T47D (cell line): Measurements from ENCODE around the gene TAF10.

Experiments
- DNase-seq, 2 experiments: peaks; one replicate each; pipeline versions ENCODE4 v3.0.0 to v3.0.0-alpha.2; 2011 to 2012; ENCODE audit warnings: low read depth in 1 of 2, low spot score in 1 of 2
- JUND ChIP-seq: IDR thresholded peaks from 2 replicates; pipeline ENCODE4 v1.6.1; 2012; ENCODE audit warnings: low read depth
- in situ Hi-C: cut with HindIII; loops from 2 replicates; pipeline ENCODE4 v1.10.0; 2016; ENCODE audit warnings: low sequenced_read_pairs, low pct_unique_long_range_greater_than_20kb

Gene TAF10

DNA sequence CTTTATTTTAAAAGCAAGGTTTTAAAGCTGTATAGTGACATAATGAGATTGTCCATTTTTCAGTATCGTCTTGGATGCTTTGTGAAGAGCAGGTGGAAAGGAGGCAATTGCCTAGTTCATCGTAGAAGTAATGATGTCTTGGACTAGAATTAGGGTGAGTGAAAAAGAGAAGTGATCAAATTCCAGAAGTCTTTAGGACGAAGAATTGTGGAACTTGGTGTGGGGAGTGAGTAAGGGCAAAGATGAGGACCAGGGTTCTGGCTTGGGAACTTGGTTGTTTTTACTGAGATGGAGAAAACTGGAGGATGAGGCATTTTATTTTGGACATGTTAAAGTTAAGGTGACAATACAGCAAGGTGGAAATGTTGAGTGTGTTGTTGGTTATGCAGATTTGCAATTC is 7.2 kb downstream of the TAF10 start:
- in situ Hi-C loops: no loop called here
- DNase-seq: no peak

DNA sequence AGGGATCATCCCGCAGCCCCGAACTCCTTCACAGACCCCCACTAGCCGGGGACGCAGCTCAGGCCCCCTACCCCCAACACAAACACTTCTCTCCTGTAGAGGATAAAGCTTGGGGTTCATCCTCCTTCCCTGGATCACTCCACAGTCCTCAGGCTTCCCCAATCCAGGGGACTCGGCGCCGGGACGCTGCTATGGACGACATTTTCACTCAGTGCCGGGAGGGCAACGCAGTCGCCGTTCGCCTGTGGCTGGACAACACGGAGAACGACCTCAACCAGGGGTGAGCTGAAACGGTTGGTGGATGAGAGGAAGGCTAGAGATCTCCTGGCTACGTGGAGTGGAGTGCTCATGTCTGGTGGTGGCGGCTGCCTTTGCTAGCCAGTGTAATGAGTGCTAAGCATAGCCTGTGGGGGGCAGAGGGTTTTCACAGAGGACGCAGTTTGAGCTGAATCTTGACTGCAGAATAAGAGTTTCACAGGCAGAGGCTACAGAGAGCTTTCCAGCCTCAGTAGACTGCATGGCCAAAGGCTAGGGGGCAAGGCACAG is 7.9 kb downstream of the TAF10 start:
- DNase-seq: peak in 1 of 2 experiments; percentile 56
- no peak for TF ChIP-seq JUND
- in situ Hi-C loops: no loop called here

More for the DNA sequence above, 7.2 kb downstream of the TAF10 start:
- no peak for TF ChIP-seq JUND

DNA sequence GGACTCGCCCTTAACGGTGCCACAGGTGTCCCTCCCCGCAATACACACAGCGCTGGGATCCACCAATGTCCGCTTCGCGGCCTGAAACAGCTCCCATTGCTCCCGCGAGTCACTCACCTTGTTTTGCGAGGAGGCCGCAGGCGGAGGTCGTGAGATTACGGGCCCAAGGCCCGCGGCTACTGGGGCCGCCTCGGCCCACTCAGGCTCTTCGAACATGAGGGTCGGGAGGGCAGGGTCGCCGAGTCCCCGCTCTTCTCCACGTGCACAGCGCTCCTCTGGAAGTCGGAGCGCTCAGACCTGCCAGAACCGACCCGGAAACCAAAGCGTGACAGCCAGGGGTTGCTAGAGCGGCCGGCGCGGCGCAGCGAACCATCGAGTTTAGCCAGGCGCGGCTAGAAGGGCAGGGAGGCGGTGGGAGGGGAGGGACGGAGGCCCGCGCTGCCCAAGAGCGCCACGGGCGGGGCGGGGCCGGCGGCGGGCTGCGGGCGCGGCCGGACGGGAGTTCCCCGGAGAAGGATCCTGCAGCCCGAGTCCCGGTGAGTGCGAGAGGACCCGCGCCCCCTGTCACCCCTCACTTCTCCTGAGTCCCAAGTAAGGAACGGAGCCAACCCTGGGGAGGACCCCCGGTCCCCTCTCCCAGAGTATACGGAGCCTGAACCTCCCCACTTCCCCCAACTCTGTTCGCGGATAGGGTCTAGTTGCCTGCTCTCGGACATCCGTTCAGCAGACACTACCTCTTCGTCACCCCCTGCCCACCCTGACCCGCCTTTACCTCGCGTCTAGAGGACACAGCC is 8.5 kb downstream of the TAF10 start, which contains the start of the genes ILK and RRP8:
Gene ILK (plus strand): TSS at position 488 of the 794 bp plus-strand sequence. CDS start 498 bp downstream, outside the sequence.
Gene RRP8 (minus strand): TSS at position 330 of the 794 bp plus-strand sequence. CDS start 114 bp downstream, at position 216.
- DNase-seq: peak; percentile 77 to 89
- TF ChIP-seq JUND: no peak
- in situ Hi-C loops: no loop called here

DNA sequence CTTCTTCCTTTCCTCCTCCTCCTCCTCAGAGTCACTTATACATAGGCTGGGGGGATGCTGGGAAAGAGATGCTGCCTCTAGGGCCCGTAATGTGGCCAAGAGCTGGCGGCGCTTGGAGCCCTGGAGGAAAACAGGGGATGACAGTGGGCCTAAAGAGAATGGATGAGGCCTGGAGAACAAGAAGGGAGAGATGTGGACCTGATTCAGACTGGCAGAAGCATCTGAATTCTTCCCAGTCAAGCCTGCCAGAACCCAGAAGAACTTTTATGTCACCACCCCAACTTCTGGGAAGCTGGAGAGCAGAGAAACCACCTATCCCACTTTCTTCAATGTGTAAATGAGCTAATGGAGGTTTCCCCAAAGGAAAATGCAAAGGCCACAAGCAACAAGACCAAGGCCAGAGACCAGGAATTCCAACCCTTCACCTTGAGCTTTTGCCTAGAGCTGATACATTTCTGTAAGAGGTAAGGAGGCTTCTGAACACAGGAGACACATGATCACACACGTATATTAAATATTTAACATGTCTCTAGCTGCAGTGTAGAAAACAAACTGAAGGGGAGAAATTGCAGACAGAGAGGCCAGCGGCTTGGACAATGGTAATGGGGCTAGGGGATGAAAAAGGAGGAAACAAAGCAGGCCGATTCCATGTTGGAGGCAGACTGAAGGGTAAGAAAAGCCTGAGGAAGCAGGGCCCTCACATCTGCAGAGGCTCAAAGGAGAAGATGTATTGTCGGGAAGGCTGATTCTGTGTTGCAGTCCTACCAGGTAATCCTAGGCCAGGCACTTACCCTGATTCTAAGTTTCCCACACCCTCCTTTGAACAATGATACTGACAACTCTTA is 9.7 kb downstream of the TAF10 start:
- no peak for TF ChIP-seq JUND
- DNase-seq: no peak
- in situ Hi-C loops: no loop called here

- DNase-seq: no peak
- no peak for TF ChIP-seq JUND
- in situ Hi-C loops: no loop called here
Observed at GRCh38 chr11:6601041-6601461, 11.0 kb downstream of the TAF10 start.

DNA sequence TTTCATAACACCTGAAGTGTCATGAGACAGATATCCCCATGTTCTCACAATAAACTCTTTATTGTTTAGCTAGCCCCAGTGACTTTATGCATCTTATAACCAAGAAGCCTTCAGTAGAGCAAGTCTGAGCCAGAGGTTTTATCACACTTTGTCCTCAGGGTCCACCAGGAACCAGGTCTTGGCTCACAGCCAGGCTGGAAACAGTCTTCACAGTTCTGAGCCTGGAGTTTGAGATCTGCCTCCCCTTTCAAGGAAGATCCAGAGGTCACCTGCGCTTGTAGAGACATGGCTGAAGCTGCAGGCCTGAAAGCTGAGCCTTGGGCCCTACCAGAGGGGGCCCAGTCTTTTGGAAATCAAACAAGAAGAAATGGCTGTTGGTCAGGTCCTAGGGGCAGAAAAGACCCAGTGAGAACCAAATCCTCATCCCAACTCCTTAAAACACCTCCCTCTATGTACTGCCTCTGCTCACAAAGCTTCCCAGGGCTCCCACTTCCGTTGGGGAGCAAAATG is 12.1 kb downstream of the TAF10 start:
- in situ Hi-C loops: no loop called here
- no peak for TF ChIP-seq JUND
- no peak for DNase-seq

GRCh38 chr11:6599449-6599848 is 12.6 kb downstream of the TAF10 start:
- no peak for DNase-seq
- no peak for TF ChIP-seq JUND
- in situ Hi-C loops: no loop called here

- no peak for TF ChIP-seq JUND
- DNase-seq: no peak
- in situ Hi-C loops: no loop called here
Observed at GRCh38 chr11:6598555-6598954, 13.5 kb downstream of the TAF10 start.

- in situ Hi-C loops: no loop called here
- no peak for DNase-seq
- TF ChIP-seq JUND: no peak
Observed at GRCh38 chr11:6596239-6596877, 15.7 kb downstream of the TAF10 start.

DNA sequence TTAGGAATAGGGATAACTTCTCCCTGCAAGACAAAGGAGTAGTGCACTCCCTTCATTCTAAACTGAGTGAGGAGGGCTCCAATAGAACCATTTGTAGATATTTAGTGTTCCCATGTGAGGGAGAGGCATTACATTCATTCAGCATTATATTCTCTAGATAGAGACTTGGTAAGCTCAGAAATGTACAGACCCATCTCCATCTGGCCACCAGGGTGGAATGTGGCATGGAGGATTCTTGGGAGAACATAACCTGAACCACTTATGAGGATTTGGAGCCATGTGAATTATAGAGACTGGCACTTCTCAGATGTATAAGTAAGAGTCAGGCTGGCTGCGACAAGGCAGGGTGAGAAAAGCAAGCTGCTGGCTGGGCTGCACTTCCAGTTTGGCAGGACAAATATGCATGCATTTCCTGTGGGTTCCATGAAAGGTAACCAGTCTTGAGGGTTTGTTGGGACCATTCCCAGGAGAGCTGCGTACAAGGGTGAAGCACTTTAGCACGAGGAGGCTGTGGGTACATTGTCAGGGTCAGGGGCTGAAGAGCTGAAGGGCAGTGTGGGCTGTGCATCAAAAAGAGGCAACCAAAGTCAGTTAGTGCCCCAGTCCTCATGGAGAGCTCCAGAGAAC is 17.8 kb downstream of the TAF10 start:
- TF ChIP-seq JUND: no peak
- in situ Hi-C loops: no loop called here
- no peak for DNase-seq

GRCh38 chr11:6588018-6588417 is 24.0 kb downstream of the TAF10 start:
- in situ Hi-C loops: no loop called here
- TF ChIP-seq JUND: no peak
- DNase-seq: no peak
